NCI-H2029 (cell line): ENCODE results near the gene CAAP1.
A peak's percentile ranks its signal among the peaks of the same experiment; 100 is the strongest.
"Not testable (repeated sequence)": the region's sequence is repeated elsewhere in the genome, so short reads cannot be mapped to it uniquely, and the experiment has no call there.

ENCODE experiments used
- DNase-seq: peaks from one replicate; lab custom pipeline; 2025; lab: John Stamatoyannopoulos, UW

Gene CAAP1, protein sequence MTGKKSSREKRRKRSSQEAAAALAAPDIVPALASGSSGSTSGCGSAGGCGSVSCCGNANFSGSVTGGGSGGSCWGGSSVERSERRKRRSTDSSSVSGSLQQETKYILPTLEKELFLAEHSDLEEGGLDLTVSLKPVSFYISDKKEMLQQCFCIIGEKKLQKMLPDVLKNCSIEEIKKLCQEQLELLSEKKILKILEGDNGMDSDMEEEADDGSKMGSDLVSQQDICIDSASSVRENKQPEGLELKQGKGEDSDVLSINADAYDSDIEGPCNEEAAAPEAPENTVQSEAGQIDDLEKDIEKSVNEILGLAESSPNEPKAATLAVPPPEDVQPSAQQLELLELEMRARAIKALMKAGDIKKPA

DNA sequence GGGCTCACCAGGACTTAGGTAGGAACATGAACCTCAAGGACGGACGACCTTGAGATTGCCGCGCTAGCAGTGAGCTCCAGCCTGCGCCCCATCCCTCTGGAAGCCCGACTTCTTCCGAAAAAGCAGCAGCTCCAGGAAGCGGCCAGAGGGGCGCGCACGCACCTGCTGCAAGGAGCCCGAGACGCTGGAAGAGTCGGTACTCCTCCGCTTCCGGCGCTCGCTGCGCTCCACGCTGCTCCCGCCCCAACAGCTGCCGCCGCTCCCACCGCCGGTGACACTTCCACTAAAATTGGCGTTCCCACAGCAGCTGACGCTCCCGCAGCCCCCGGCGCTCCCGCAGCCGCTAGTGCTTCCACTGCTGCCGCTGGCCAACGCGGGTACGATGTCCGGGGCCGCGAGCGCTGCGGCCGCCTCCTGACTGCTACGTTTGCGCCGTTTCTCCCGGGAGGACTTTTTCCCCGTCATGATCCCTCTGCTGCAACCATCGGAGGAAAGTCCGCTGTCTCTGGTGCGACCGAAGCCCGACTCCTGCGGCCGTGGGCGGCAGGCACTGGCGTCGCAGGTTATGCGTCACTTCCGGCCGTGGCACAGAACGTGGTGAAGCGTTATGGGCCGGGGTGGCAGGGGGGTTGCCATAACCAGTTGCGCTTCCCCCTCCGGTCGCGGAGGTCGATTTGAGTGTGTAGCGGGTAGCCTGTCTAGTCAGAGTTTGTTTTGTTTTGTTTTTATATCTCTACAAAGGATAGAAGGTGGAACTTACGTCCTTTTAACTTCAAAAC is at the start of gene CAAP1:
CAAP1 (minus strand) TSS at position 552 of the 779 bp plus-strand sequence; CDS start at position 465, 87 bp downstream.
- peak; percentile 91 for DNase-seq

DNA sequence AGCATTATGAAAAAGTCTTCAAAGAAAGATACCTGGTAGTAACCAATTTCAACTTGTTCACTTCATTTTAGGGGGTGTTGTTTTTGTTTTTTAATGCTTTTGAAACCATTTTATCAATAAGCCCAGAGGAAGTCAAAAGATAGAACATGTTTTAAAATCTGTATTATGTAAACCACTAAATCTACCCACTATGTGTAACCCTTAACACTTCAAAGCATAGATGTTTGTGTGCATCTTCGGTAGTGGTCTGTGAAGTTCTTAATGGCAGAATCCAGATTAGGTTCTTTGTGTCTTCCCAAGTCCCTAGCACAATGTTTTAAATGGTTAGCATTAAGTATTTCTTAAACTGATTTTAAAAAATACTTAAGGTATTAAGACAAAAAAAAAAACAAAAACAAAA is 48.2 kb upstream of the CAAP1 start:
- no peak for DNase-seq

DNA sequence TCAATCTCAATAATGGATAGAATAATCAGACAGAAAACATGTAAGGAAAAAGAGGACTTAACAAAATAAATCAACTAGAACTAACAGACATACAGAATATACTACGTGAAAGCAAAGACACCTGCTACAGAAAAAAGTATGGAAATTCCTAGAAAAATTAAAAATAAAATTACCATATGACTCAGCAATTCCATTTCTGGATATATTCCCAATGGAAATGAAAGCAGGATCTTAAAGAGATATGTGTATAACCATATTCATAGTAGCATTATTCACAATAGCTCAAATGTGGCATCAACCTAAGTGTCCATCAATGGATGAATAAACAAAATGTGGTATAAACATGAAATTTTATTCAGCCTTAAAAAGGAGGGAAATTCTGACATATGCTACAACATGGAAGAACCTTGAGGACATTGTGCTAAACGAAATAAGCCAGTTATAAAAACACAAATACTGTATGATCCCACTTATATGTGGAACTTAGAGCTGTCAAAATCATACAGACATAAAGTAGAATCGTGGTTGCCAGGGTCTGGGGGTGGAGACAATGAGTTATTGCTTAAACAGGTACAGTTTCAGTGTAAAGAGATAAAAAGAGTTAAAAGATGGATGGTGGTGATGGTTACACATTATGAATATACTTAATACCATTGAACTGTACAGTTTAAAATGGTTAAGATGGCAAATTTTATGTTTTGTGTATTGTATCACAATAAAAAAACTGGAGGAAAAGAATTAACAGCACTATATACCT is 47.5 kb upstream of the CAAP1 start:
- no peak for DNase-seq

DNA sequence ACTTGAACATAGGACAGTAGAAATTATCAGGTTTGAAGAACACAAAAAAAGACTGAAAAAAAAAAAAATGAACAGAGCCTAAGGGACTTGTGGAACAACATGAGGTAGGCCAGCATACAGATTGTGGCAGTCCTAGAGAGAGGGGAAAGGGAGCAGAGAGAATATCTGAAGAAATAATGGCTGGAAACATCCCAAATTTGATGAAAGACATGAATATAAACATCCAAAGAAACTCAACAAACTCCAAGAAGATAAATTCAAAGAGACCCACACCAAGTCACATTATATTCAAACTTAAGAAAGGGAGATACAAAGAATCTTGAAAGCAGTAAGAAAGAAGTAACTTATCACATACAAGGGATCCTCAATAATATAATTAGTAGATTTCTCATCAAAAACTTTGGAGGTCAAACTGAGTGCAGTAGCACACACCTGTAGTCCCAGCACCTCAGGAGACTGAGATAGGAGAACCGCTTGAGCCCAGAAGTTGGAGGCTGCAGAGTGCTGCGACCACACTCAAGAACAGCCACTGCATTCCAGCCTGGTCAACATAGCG is 45.3 kb upstream of the CAAP1 start:
- no peak for DNase-seq

DNA sequence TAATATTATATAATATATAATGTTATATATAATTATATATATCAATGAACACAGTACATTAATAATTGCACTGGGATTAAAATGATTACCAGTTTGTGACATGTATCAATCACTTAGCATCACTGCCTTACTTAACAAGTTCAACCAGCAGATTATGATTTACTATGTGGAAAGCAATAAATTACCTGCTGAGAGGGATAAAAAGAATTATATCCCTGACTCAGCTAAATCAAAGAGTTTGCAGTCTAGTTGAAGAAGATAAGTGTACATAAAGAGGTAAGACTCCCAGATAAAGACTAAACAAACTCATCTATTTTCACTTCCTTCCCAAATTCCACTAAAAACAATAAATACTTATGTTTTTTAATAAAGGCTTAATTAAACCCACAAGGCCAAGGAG is 43.2 kb upstream of the CAAP1 start:
- no peak for DNase-seq

DNA sequence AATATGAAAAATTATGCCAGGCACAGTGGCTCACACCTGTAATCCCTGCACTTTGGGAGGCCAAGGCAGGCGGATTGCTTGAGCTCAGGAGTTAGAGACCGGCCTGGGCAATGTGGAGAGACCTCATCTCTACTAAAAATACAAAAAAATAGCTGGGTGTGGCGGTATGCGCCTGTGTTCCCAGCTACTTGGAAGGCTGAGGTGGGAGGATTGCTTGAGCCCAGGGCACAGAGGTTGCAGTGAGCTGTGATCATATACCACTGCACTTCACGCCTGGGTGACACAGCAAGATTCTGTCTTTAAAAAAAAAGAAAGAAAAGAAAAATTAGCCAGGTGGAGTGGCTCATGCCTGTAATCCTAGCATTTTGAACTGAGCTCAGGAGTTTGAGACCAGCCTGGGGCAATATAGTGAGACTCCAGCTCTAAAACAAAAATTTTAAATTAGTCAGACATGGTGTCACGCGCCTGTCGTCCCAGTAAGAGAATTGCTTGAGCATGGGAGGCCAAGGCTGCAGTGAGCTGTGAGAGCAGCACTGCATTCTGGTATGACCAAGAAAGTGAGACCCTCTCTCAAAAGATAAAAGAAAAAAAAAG is 36.4 kb upstream of the CAAP1 start:
- DNase-seq = no peak

DNA sequence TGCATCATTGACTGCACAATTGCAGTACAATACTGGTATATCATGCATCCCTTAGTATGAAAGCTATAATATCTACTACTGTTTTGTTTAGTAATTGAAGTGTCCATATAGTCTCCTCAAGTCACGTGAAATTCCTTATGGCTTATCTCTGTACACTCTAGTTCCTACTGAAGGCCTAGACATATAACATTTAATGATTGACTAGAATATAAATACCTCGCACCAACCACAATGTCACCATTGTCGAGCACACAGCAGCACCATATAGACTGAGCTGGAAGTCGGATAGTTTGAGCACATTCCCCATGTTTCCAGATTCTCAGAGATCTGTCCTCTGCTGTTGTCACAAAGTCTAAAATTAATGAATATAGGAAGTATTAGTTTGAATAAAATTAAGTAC is 33.0 kb upstream of the CAAP1 start:
- DNase-seq = no peak

DNA sequence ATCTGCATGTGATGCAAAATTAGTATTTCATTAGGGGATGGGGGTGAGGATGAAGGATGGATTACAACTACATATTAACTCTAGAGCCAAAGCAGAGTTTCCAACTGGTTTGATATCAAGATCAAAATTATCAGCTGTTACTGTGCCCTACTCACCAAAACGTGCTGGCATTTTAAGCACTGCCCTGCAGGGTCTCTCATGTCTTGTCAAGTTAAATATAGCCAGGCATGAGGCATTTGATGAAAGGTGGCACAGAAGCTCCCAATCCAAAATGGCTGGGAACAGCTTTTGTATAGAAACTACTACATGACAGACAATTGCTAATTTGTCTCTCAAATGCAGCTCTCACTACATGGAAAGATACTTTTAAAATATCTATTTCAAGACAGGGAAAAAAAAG is 27.1 kb upstream of the CAAP1 start:
- no peak for DNase-seq

DNA sequence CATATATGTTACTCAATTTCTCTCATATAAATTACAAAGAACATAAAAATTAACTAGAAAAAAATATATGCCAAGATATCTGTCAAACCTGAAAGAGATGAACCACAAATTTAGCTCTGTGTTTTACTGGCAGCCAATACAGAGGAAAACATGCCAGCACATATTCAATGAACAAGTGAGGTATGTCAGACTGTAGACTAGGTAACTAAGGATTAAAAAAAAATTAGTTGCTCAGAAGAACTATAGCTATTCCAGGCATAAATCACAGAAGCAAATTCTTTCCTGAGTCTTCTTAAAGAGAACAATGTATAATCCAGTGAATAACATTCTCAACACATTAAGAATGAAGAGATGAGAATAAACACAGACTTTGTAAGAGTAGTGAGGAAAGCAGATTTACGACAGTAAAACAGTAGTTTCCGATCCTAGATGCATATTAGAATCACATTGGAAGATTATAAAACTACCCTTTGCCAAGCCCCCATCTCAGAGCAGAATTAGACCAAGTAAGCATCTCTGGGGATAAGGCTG is 20.6 kb upstream of the CAAP1 start:
- DNase-seq = no peak

DNA sequence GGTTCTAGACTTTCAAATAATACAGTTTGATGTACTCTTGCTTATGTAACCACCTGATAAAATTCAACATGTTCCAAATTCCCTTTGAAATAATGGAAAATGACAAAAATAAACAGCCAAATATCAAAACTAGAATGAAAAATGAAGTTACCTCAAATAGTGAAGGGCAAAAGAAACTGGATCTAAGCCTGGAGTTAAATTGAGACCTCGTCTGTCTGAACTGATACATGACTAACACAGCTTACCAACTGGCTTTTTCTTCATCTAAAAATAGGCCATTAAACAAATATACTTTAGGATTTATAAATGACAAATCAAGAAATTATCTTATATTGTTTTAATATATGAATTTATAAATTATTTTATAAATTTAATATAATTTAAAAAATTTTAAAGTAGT is 12.1 kb upstream of the CAAP1 start:
- no peak for DNase-seq

DNA sequence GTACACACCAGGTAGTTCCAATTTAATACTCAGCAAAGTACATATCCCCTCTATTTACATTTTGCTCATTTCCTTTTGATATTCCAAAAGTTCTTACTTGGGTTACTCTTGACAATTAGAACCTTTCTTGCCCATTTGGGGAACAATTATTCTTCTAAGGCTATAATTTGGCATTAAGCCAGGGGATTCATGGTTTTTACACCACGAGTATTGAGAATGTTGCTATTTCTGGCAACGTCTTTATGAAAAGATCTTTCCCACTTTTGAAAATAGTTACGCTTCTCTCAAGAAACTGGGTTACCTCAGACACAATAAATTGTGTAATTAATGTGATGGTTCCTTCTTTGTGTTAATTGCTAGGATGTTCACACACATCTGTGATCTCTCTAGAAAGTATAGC is 11.5 kb upstream of the CAAP1 start:
- DNase-seq = no peak

DNA sequence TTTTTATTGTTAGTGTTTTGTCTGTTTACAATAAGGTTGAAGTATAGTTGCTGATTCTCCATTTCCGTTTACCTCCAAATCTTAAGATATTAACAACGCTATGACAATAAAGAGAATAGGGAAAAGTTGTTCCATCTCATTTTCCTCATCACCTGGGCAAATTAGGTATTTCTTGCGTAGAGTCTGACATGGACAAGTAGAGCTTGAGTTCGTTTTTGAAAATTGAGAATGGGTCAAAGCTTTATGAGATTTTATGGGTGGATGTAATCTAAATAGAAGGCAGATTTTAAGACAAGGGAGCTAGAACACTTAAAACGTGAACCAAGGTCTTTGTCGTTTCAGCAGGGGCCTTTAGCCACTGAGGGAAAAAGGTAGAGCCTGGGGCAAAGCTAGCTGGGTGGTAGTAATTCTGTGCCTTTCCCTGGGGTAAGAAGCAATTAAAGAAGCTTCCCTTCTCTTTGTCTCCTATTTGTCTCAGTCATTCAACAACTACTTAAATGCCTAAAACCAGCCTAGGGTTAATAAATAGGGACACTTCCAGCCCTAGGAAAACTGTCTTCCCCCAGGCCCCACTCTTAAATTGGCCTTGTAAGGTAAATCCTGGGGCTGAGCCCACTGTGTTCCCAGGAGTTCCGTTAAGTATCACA is 551 bp upstream of the CAAP1 start:
- DNase-seq = no peak

DNA sequence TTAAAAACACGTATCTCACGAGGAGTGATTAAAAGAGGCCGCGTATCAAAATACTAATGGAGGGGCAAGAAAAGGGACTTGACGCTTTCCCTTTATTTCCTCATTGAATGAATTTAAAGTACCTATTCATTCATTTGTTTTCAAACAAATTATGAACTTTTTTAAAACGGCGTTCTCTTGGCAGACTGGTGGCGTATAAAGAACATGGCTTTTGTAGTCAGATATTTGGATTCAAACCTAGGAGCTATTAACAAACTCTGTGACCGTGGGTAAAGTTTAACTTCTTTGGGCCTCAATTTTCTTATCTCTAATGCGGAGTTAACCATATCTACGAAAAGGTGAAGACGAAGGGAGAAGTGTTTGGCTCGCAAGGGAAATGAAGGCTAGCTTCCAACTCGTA is 876 bp downstream of the CAAP1 start:
- peak; percentile 8 for DNase-seq

DNA sequence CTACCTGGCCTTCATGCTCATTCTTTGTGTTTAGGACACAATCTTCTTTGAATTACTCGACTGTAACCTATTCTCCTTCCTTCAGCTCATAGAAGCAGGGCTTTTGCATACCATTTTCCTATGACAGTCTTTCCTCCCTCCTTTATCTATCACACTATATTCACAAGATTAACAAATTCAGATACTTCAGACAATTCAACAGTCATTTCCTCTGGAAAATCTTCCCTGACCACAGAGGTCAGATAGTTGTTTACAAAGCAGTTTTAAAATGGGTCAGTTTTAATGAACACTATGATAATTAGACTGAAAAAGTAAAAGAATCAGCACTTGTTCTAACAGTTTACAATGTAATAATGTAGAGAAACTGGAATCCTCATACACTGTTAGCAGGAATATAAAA is 4.3 kb downstream of the CAAP1 start:
- no peak for DNase-seq

DNA sequence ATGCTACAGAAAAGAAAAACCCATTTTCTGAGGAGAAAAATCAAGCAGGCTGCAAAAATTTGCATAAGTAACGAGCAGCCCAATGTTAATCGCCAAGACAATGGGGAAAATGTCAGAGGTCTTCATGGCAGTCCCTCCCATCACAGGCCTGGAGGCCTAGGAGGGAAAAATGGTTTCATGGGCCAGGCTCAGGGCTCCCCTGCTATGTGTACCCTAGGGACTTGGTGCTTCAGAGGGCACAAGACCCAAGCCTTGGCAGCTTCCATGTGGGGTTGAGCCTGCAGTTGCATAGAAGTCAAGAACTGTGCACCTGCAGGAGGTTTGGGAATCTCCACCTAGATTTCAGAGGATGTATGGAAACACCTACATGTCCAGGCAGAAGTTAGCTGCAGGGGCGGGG is 10.4 kb downstream of the CAAP1 start:
- DNase-seq = no peak

DNA sequence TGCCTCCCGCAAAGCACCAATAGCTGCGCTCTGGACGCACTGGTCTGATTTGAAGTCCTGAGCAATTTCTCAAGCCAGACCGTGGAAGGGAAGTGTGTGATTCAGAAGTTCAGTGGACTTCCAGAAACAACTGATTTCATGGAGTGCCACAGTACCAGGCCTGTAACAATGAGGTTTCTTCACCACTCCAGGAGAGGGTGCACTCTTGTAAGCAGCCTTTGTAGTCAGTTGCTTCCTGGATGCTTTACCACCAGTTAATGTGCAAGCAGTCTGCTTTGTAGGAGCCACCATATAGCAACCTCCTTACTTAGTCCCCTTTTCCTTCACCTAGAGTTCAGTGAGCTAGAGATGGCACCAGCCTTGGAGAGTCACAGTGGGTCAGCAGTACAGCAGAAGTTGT is 12.3 kb downstream of the CAAP1 start:
- DNase-seq = no peak

DNA sequence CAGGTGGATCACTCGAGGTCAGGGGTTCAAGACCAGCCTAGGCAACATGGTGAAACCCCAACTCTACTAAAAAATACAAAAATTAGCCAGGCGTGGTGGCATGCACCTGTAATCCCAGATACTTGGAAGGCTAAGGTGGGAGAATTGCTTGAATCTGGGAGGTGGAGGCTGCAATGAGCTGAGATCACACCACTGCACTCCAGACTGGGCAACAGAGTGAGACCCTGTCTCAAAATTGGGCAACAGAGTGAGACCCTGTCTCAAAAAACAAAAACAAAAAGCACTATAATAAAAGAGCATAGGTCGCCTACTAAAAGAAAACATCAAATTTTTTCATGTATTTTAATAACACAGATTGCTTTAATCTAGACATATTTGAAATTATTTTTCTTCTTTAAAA is 17.4 kb downstream of the CAAP1 start:
- not testable (repeated sequence) for DNase-seq

DNA sequence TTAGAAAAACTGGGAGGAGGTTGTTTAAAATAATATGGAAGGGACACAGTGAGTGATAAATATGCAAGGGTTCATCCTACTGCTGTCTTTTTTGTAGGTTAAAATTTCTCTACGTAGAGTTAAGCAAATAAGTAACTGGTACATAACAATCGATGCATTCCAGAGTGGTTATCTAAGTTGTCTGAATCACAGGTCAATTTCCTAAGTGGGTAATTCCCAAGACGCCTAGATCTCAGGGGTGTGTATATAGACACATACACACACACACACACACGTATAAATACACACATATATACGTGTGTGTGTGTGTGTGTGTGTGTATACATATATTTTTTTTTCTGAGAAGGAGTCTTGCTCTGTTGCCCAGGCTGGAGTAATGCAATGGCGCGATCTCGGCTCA is 22.3 kb downstream of the CAAP1 start:
- DNase-seq = no peak

DNA sequence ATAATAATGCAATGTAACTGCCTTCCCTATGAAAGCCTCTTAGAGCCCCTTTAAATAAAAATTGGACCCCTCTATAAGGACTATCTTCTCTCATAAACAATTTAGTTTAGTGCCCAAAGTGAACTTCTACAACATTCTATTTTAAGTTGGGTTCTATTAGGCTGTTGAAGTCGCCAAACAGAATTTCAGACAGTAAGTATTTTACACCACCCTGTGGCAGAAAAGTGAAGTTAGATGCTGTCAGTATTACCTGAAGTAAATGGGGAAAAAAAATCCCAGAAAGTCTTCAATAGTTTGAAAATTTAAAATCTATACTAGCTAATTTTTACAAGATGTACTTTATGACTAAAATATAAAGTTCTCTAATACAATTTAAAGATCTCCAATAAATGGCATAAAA is 29.5 kb downstream of the CAAP1 start:
- no peak for DNase-seq

DNA sequence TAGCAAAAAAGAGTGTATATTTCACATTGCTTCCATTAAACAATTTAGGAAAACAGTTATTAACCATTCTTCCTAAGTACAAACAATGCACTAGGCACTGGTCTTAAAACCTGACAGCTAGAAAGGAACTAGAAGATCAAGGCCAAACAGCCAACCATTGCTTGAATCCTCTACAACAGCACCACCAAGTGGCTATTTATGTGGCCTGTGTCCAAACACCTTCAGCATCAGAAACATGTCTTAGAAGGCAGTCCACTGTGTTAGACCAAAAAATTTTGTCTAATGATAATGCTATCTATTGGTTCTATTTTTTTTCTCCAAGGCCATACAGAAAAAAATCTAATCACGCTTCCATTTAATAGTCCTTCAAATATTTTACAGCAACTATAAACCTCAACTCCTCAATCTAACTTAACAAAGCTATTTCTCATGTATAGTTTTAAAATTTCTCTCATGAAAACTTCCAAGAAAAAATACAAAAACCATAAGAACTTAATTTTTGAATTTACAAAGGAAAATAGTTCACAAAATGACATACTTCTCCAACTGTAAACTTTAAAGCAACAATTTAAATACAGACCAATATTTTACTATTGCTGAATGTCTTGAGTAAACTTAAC is 36.1 kb downstream of the CAAP1 start:
- peak; percentile 40 for DNase-seq

DNA sequence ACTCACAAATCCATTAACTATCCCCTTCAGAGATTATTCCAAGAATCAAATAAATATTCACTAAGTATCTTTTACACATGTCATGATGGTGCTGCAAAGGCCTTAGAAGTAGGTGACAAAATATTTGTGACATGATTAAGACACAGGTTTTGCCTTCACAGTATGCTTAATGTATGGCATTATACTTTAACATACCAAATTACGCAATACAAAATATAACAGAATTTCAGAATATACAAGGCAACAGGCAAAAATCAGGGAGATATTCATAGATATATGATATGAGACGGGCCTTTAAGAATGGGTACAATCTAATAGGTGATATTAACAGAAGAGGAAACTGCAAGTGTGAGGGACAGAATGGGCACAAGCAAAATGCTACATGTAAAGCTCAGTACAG is 41.6 kb downstream of the CAAP1 start:
- DNase-seq = no peak
